HCT116 (cell line): ENCODE results near the gene ARL6. TPM values are rescaled to one million over a fixed set of nuclear protein-coding genes. Genes with fewer than 3 reads are reported as not detected.

Experiments used
- ATAC-seq: fragments of 200-7000 bp; cut with Tn5 transposase; 2 replicates; pipeline ENCODE4 v1.9.1; 2020; ENCODE audit warnings: mild to moderate bottlenecking, moderate library complexity
- BruUV-seq: library from RNA; stranded (reverse); fragments of 400-500 nt; replicated peaks from 2 replicates; lab custom pipeline; 2021; lab: Mats Ljungman, UMichigan
- CTCF ChIA-PET: fragments of 300-600 bp; sonication (Branson Sonifier 250); formaldehyde crosslinking; loops from one replicate; lab custom pipeline; 2021; ENCODE audit warnings: antibody characterized with exemption; lab: Charles Lee
- POLR2A ChIA-PET: fragments of 300-600, 350-600 bp; sonication (Branson Sonifier 250); formaldehyde crosslinking; loops from one replicate; lab custom pipeline; 2021; ENCODE audit warnings: antibody characterized with exemption; lab: Charles Lee
- RAD21 ChIA-PET, 2 experiments: fragments of 300-600 bp; sonication (Branson Sonifier 250); formaldehyde crosslinking; loops; one replicate each; lab custom pipeline; 2023; ENCODE audit warnings: low total read pairs in 2 of 2; ENCODE audit not compliant: uncharacterized antibody in 2 of 2, unreplicated experiment in 2 of 2, low non-redundant PET in 1 of 2; lab: Charles Lee
- DNase-seq: peaks from one replicate; pipeline ENCODE4 v3.0.0-alpha.2; 2010; ENCODE audit warnings: low read depth, low spot score
- H2AFZ ChIP-seq: fragments of 200-600 bp; shearing (Covaris generic), sonication (generic); 2 replicates; pipeline ENCODE4 v1.6.1; 2017; ENCODE audit warnings: low read depth, mixed run types, mixed read lengths, antibody characterized with exemption, low read length; ENCODE audit not compliant: poor library complexity, severe bottlenecking
- H3K27ac ChIP-seq: 2 replicates; pipeline ENCODE4 v1.5.1; 2012; ENCODE audit warnings: low read depth, low read length
- H3K27me3 ChIP-seq: fragments of 200-600 bp; sonication (generic); 2 replicates; pipeline ENCODE4 v1.6.1; 2016; ENCODE audit warnings: mixed run types, low read length, mixed read lengths; ENCODE audit not compliant: insufficient read depth
- H3K36me3 ChIP-seq, 2 experiments: fragments of 200-500 bp in 1 of 2; fragments of 200-600 bp in 1 of 2; sonication (Bioruptor generic) in 1 of 2; sonication (generic) in 1 of 2; 2 replicates each; pipeline versions ENCODE4 v1.5.1 to v1.6.1; 2014 to 2016; ENCODE audit warnings: low read length in 2 of 2, inconsistent platforms in 1 of 2, mixed read lengths in 1 of 2, mixed run types in 1 of 2; ENCODE audit not compliant: insufficient read depth in 2 of 2, control insufficient read depth in 1 of 2
- H3K4me1 ChIP-seq, 2 experiments: fragments of 200-600 bp in 1 of 2; sonication (generic) in 1 of 2; 2 replicates each; pipeline versions ENCODE4 v1.5.1 to v1.6.1; 2012 to 2017; ENCODE audit warnings: low read length in 2 of 2, inconsistent platforms in 1 of 2, mild to moderate bottlenecking in 1 of 2, mixed read lengths in 1 of 2, mixed run types in 1 of 2, moderate library complexity in 1 of 2; ENCODE audit not compliant: insufficient read depth in 2 of 2, control insufficient read depth in 1 of 2
- H3K4me2 ChIP-seq: fragments of 200-600 bp; sonication (generic); 2 replicates; pipeline ENCODE4 v1.6.1; 2017; ENCODE audit warnings: mixed run types, low read length, mixed read lengths
- H3K4me3 ChIP-seq, 2 experiments: fragments of 200-600 bp in 1 of 2; sonication (generic) in 1 of 2; replicated peaks in 1 of 2; 2 replicates each; pipeline ENCODE4 v1.5.1; 2011 to 2016; ENCODE audit warnings: low read length in 2 of 2, control low read depth in 1 of 2, low read depth in 1 of 2, mild to moderate bottlenecking in 1 of 2, mixed read lengths in 1 of 2, mixed run types in 1 of 2
- H3K79me2 ChIP-seq: fragments of 200-600 bp; sonication (generic); 2 replicates; pipeline ENCODE4 v1.6.1; 2017; ENCODE audit warnings: mild to moderate bottlenecking, mixed run types, low read length, moderate library complexity, mixed read lengths; ENCODE audit not compliant: insufficient read depth
- H3K9ac ChIP-seq: fragments of 200-600 bp; sonication (generic); 2 replicates; pipeline ENCODE4 v1.6.1; 2016; ENCODE audit warnings: low read length, mixed read lengths
- H3K9me2 ChIP-seq: fragments of 200-600 bp; sonication (generic), shearing (Covaris generic); 2 replicates; pipeline ENCODE4 v1.6.1; 2017; ENCODE audit warnings: mixed run types, mild to moderate bottlenecking, moderate library complexity; ENCODE audit not compliant: insufficient read depth
- H3K9me3 ChIP-seq, 2 experiments: fragments of 200-500 bp in 1 of 2; fragments of 200-600 bp in 1 of 2; sonication (Bioruptor generic) in 1 of 2; sonication (generic) in 1 of 2; 2 replicates each; pipeline ENCODE4 v1.6.1; 2014 to 2017; ENCODE audit warnings: low read length in 2 of 2, mixed read lengths in 2 of 2, inconsistent platforms in 1 of 2, low read depth in 1 of 2, mild to moderate bottlenecking in 1 of 2, mixed run types in 1 of 2, moderate library complexity in 1 of 2; ENCODE audit not compliant: control insufficient read depth in 1 of 2, insufficient read depth in 1 of 2
- H4K20me1 ChIP-seq: fragments of 200-600 bp; sonication (generic), shearing (Covaris generic); 2 replicates; pipeline ENCODE4 v1.6.1; 2017; ENCODE audit warnings: mixed run types, mild to moderate bottlenecking, moderate library complexity; ENCODE audit not compliant: insufficient read depth
- CEBPB ChIP-seq: IDR thresholded peaks from 2 replicates; pipeline ENCODE4 v1.6.1; 2012; ENCODE audit warnings: low read depth
- EGR1 ChIP-seq: IDR thresholded peaks from 2 replicates; pipeline ENCODE4 v1.6.1; 2012; ENCODE audit warnings: low read depth
- ELF1 ChIP-seq: IDR thresholded peaks from 2 replicates; pipeline ENCODE4 v1.6.1; 2012; ENCODE audit warnings: low read depth, borderline replicate concordance
- EZH2 ChIP-seq: fragments of 200-600 bp; sonication (generic); IDR thresholded peaks from 2 replicates; pipeline ENCODE4 v1.6.1; 2017; ENCODE audit warnings: antibody characterized with exemption, mixed run types
- EZH2phosphoT487 ChIP-seq: fragments of 200-600 bp; IDR thresholded peaks from 2 replicates; pipeline ENCODE4 v1.6.1; 2018; ENCODE audit warnings: antibody characterized with exemption, borderline replicate concordance
- FOSL1 ChIP-seq: IDR thresholded peaks from 2 replicates; pipeline ENCODE4 v1.6.1; 2012; ENCODE audit warnings: low read depth
- MAX ChIP-seq: IDR thresholded peaks from 2 replicates; pipeline ENCODE4 v1.6.1; 2012
- POLR2A ChIP-seq: IDR thresholded peaks from 2 replicates; pipeline ENCODE4 v1.7.0; 2011; ENCODE audit warnings: borderline replicate concordance; ENCODE audit not compliant: insufficient read depth, insufficient read length; ENCODE audit errors: extremely low read depth
- POLR2AphosphoS5 ChIP-seq: IDR thresholded peaks from 2 replicates; pipeline ENCODE4 v1.6.1; 2011; ENCODE audit warnings: mild to moderate bottlenecking, low read depth, low read length, moderate library complexity
- RAD21 ChIP-seq: IDR thresholded peaks from 2 replicates; pipeline ENCODE4 v1.6.1; 2012; ENCODE audit warnings: low read depth, mild to moderate bottlenecking
- SP1 ChIP-seq: IDR thresholded peaks from 2 replicates; pipeline ENCODE4 v1.6.1; 2012; ENCODE audit warnings: low read depth
- SRF ChIP-seq: IDR thresholded peaks from 2 replicates; pipeline ENCODE4 v1.6.1; 2012; ENCODE audit warnings: low read depth
- YY1 ChIP-seq: IDR thresholded peaks from 2 replicates; pipeline ENCODE4 v1.6.1; 2011; ENCODE audit warnings: low read length, low read depth, moderate library complexity, mild to moderate bottlenecking; ENCODE audit not compliant: insufficient replicate concordance; ENCODE audit errors: extremely low read depth
- ZFX ChIP-seq: fragments of 450-650 bp; IDR thresholded peaks from 2 replicates; pipeline ENCODE4 v1.6.1; 2017
- ZNF274 ChIP-seq: fragments of 200-500 bp; sonication (Bioruptor generic); IDR thresholded peaks from 2 replicates; pipeline ENCODE4 v1.6.1; 2014; ENCODE audit warnings: mild to moderate bottlenecking, low read depth, low read length, inconsistent platforms
- intact Hi-C: fragments of 100-400 bp; cut with micrococcal nuclease; formaldehyde crosslinking; loops from 2 replicates; pipeline ENCODE4 v1.10.0; 2022
- total RNA-seq: library from RNA; stranded (reverse); gene quantifications from one replicate; pipeline ENCODE4 v1.2.1, GENCODE V29; 2021; ENCODE audit not compliant: unreplicated experiment
- TF ChIP-seq, protein P1 (sequence below): IDR thresholded peaks from 2 replicates; pipeline ENCODE4 v1.6.1; 2012; ENCODE audit warnings: low read depth
- TF ChIP-seq, protein P2 (sequence below), 3 experiments: fragments of 200-600 bp in 1 of 3; sonication (generic) in 1 of 3; IDR thresholded peaks in 2 of 3; conservative IDR thresholded peaks in 1 of 3; 2 replicates each; pipeline ENCODE4 v1.5.1; 2012 to 2017; ENCODE audit warnings: low read depth in 2 of 3, low read length in 2 of 3, antibody characterized with exemption in 1 of 3, borderline replicate concordance in 1 of 3, control low read depth in 1 of 3, mild to moderate bottlenecking in 1 of 3, mixed read lengths in 1 of 3, mixed run types in 1 of 3, moderate library complexity in 1 of 3; ENCODE audit not compliant: insufficient read depth in 1 of 3

ARL6 gene
- total RNA-seq, 1 experiment from 2014 or later, result 2.9 TPM

GRCh38 chr3:97835761-97836160 lies 71.2 kb downstream of the ARL6 start:
- H3K4me1 ChIP-seq, result no peaks in the 10 kb centered on the region
- BruUV-seq, result no TSS peak
- H3K4me2 ChIP-seq, result no peak overlapping the region
- POLR2A ChIA-PET, result no interaction called here
- H3K36me3 ChIP-seq, result no peaks in the 10 kb centered on the region
- no peaks in the 10 kb centered on the region for H4K20me1 ChIP-seq
- no peaks in the 10 kb centered on the region for H3K9me2 ChIP-seq
- H3K4me3 ChIP-seq, result no peak overlapping the region
- DNase-seq (no peak), ATAC-seq (no peak)
- H3K79me2 ChIP-seq, result peaks cover under 1% of the 10 kb centered on the region; the same call in 1 of the 2 replicates
- intact Hi-C loops, result loop anchor here (10.0 kb wide), 1 partner anchor 59 kb away; no protein-coding TSS in a partner anchor
- TF ChIP-seq EZH2, result no peak
- TF ChIP-seq EZH2phosphoT487, result no peak
- no peak for TF ChIP-seq POLR2AphosphoS5
- H2AFZ ChIP-seq, result no peak overlapping the region
- RAD21 ChIA-PET, result no interaction called here
- CTCF ChIA-PET, result no interaction called here
- no peaks in the 10 kb centered on the region for H3K9me3 ChIP-seq
- H3K9ac ChIP-seq, result no peak overlapping the region
- H3K27me3 ChIP-seq, result no peaks in the 10 kb centered on the region
- H3K27ac ChIP-seq, result no peak overlapping the region

DNA sequence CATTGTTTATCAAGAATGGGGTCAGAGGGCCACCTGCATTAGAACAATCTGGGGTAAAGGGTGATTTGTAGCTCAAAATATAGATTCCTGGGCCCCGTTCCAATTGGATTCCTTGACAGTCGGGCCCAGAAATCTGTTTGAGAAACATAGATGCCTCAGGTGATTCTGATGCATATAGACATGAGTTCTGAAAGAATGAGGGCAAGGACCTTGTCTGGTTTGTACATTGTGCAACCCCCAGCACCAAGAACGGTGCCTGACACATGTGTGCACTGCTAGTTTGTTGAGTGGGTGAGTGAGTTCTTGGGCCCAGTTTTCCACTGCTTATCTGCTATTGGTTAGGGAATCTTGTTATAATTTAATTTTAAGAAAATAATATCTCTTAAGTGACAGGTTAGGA lies 73.8 kb downstream of the ARL6 start:
- intact Hi-C loops, result loop anchor here (10.0 kb wide), 1 partner anchor 56 kb away; no protein-coding TSS in a partner anchor
- H3K4me1 ChIP-seq, result no peaks in the 10 kb centered on the region
- no peak for ATAC-seq
- H3K9ac ChIP-seq, result no peak overlapping the region
- CTCF ChIA-PET, result no interaction called here
- H3K36me3 ChIP-seq, result no peaks in the 10 kb centered on the region
- no peaks in the 10 kb centered on the region for H4K20me1 ChIP-seq
- H3K27ac ChIP-seq, result no peak overlapping the region
- H3K9me2 ChIP-seq, result no peaks in the 10 kb centered on the region
- H3K79me2 ChIP-seq, result no peaks in the 10 kb centered on the region
- TF ChIP-seq SP1, result no peak
- TF ChIP-seq POLR2A, result no peak
- TF ChIP-seq, protein P1, sequence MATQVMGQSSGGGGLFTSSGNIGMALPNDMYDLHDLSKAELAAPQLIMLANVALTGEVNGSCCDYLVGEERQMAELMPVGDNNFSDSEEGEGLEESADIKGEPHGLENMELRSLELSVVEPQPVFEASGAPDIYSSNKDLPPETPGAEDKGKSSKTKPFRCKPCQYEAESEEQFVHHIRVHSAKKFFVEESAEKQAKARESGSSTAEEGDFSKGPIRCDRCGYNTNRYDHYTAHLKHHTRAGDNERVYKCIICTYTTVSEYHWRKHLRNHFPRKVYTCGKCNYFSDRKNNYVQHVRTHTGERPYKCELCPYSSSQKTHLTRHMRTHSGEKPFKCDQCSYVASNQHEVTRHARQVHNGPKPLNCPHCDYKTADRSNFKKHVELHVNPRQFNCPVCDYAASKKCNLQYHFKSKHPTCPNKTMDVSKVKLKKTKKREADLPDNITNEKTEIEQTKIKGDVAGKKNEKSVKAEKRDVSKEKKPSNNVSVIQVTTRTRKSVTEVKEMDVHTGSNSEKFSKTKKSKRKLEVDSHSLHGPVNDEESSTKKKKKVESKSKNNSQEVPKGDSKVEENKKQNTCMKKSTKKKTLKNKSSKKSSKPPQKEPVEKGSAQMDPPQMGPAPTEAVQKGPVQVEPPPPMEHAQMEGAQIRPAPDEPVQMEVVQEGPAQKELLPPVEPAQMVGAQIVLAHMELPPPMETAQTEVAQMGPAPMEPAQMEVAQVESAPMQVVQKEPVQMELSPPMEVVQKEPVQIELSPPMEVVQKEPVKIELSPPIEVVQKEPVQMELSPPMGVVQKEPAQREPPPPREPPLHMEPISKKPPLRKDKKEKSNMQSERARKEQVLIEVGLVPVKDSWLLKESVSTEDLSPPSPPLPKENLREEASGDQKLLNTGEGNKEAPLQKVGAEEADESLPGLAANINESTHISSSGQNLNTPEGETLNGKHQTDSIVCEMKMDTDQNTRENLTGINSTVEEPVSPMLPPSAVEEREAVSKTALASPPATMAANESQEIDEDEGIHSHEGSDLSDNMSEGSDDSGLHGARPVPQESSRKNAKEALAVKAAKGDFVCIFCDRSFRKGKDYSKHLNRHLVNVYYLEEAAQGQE, result no peak
- TF ChIP-seq FOSL1, result no peak
- TF ChIP-seq, protein P2, sequence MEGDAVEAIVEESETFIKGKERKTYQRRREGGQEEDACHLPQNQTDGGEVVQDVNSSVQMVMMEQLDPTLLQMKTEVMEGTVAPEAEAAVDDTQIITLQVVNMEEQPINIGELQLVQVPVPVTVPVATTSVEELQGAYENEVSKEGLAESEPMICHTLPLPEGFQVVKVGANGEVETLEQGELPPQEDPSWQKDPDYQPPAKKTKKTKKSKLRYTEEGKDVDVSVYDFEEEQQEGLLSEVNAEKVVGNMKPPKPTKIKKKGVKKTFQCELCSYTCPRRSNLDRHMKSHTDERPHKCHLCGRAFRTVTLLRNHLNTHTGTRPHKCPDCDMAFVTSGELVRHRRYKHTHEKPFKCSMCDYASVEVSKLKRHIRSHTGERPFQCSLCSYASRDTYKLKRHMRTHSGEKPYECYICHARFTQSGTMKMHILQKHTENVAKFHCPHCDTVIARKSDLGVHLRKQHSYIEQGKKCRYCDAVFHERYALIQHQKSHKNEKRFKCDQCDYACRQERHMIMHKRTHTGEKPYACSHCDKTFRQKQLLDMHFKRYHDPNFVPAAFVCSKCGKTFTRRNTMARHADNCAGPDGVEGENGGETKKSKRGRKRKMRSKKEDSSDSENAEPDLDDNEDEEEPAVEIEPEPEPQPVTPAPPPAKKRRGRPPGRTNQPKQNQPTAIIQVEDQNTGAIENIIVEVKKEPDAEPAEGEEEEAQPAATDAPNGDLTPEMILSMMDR (IDR thresholded peaks at IDR 0.05 in 2 of 3, conservative IDR thresholded peaks at IDR 0.05 in 1 of 3; ENCODE audit: borderline replicate concordance in 1 of 3, insufficient read depth in 1 of 3, low read depth in 2 of 3, low read length in 2 of 3), result no peak
- no peak for TF ChIP-seq EZH2phosphoT487
- TF ChIP-seq MAX, result no peak
- TF ChIP-seq CEBPB, result no peak
- no peak for TF ChIP-seq EGR1
- no peak for TF ChIP-seq ZNF274
- no peak for TF ChIP-seq RAD21
- TF ChIP-seq YY1, result no peak
- no peak for TF ChIP-seq ELF1
- TF ChIP-seq SRF, result no peak
- TF ChIP-seq ZFX, result no peak
- RAD21 ChIA-PET, result no interaction called here
- no peak overlapping the region for H3K4me2 ChIP-seq
- H3K4me3 ChIP-seq, result no peak overlapping the region
- no TSS peak for BruUV-seq
- POLR2A ChIA-PET, result no interaction called here
- no peaks in the 10 kb centered on the region for H3K27me3 ChIP-seq
- no peak for DNase-seq
- no peaks in the 10 kb centered on the region for H3K9me3 ChIP-seq
- no peak overlapping the region for H2AFZ ChIP-seq
